WTC11 (cell line): ENCODE data around the gene TIMM13. TPM values are rescaled to one million over a fixed set of nuclear protein-coding genes. Genes with fewer than 3 reads are reported as not detected.
A peak's percentile ranks its signal among the peaks of the same experiment; 100 is the strongest.

Experiments used
- ATAC-seq: fragments of 200-7000 bp; cut with Tn5 transposase; 2 replicates; pipeline ENCODE4 v1.10.0; 2021; ENCODE audit warnings: mild to moderate bottlenecking, moderate library complexity
- CTCF ChIA-PET: fragments of 300-600 bp; sonication (Branson Sonifier 250); formaldehyde crosslinking; loops from one replicate; lab custom pipeline; 2021; ENCODE audit warnings: antibody characterized with exemption; lab: Charles Lee
- POLR2A ChIA-PET: fragments of 350-600 bp; sonication (Branson Sonifier 250); formaldehyde crosslinking; loops from one replicate; lab custom pipeline; 2021; ENCODE audit warnings: antibody characterized with exemption; lab: Charles Lee
- DNase-seq: peaks from one replicate; pipeline ENCODE4 v3.0.0; 2021; ENCODE audit warnings: low spot score
- H3K27ac Mint-ChIP-seq: 2 replicates; pipeline ENCODE4 v1.8.0; 2021; ENCODE audit warnings: mixed read lengths
- H3K27me3 Mint-ChIP-seq: 2 replicates; pipeline ENCODE4 v1.8.0; 2021; ENCODE audit warnings: low read depth, mild to moderate bottlenecking, moderate library complexity, mixed read lengths
- H3K36me3 Mint-ChIP-seq: 2 replicates; pipeline ENCODE4 v1.8.0; 2021; ENCODE audit warnings: mixed read lengths
- H3K4me1 Mint-ChIP-seq: 2 replicates; pipeline ENCODE4 v1.8.0; 2022; ENCODE audit warnings: mixed read lengths
- H3K4me3 Mint-ChIP-seq: 2 replicates; pipeline ENCODE4 v1.8.0; 2021; ENCODE audit warnings: mild to moderate bottlenecking, moderate library complexity, mixed read lengths
- H3K9me3 Mint-ChIP-seq: 2 replicates; pipeline ENCODE4 v1.8.0; 2021; ENCODE audit warnings: mixed read lengths
- E2F1 ChIP-seq: sonication (generic); formaldehyde crosslinking; IDR thresholded peaks from 2 replicates; pipeline ENCODE4 v1.8.0; 2022; ENCODE audit warnings: mild to moderate bottlenecking, missing genetic modification reagents
- ESRRA ChIP-seq: sonication (generic); formaldehyde crosslinking; IDR thresholded peaks from 2 replicates; pipeline ENCODE4 v1.8.1; 2022; ENCODE audit warnings: mild to moderate bottlenecking, missing genetic modification reagents, borderline replicate concordance
- ETV6 ChIP-seq: sonication (generic); formaldehyde crosslinking; IDR thresholded peaks from 2 replicates; pipeline ENCODE4 v1.8.1; 2022; ENCODE audit warnings: mild to moderate bottlenecking, missing genetic modification reagents
- JAZF1 ChIP-seq: fragments of 250-450 bp; sonication (Bioruptor Pico); IDR thresholded peaks from 2 replicates; pipeline ENCODE4 v1.9.0; 2021; ENCODE audit warnings: moderate library complexity, mild to moderate bottlenecking, inconsistent platforms
- SMAD4 ChIP-seq: sonication (generic); formaldehyde crosslinking; IDR thresholded peaks from 2 replicates; pipeline ENCODE4 v1.8.0; 2022; ENCODE audit warnings: mild to moderate bottlenecking, missing genetic modification reagents
- STAT6 ChIP-seq: sonication (generic); formaldehyde crosslinking; conservative IDR thresholded peaks from 2 replicates; pipeline ENCODE4 v1.8.1; 2023; ENCODE audit warnings: mild to moderate bottlenecking, low read depth, missing genetic modification reagents, moderate library complexity
- TEAD1 ChIP-seq: sonication (generic); formaldehyde crosslinking; IDR thresholded peaks from 2 replicates; pipeline ENCODE4 v1.8.0; 2022; ENCODE audit warnings: mild to moderate bottlenecking, missing genetic modification reagents
- TP53 ChIP-seq: sonication (generic); formaldehyde crosslinking; IDR thresholded peaks from 2 replicates; pipeline ENCODE4 v1.8.1; 2023; ENCODE audit warnings: mild to moderate bottlenecking, missing genetic modification reagents
- ZNF281 ChIP-seq: sonication (generic); formaldehyde crosslinking; IDR thresholded peaks from 2 replicates; pipeline ENCODE4 v1.8.0; 2023; ENCODE audit warnings: mild to moderate bottlenecking, missing genetic modification reagents
- ZNF532 ChIP-seq: fragments of 250-450 bp; sonication (Bioruptor Pico); IDR thresholded peaks from 2 replicates; pipeline ENCODE4 v1.9.0; 2021; ENCODE audit warnings: mild to moderate bottlenecking, borderline replicate concordance
- total RNA-seq: library from RNA; stranded (reverse); gene quantifications from 3 replicates; pipeline ENCODE4 v1.2.3, GENCODE V29; 2021

The TIMM13 gene
- total RNA-seq, 1 experiment from 2014 or later: 342 TPM

GRCh38 chr19:2454199-2454961 lies 27.0 kb upstream of the TIMM13 start:
- CTCF ChIA-PET: interaction anchor here (0.6 to 1.8 kb wide), 7 partner anchors 144 to 678 kb away, joined by 3 to 11 read pairs (median 3); no protein-coding TSS in a partner anchor
- Mint-ChIP-seq H3K9me3 (no peaks in the 10 kb centered on the region), H3K27ac (peak overlapping the region; percentile 75), H3K27me3 (no peaks in the 10 kb centered on the region), H3K4me1 (peaks cover 20% of the 10 kb centered on the region), H3K4me3 (peak overlapping the region; percentile 75), H3K36me3 (no peaks in the 10 kb centered on the region)
- no peak for TF ChIP-seq ZNF532
- TF ChIP-seq STAT6 (CRISPR knock-in tag): no peak
- no peak for TF ChIP-seq TP53
- no peak for TF ChIP-seq ETV6
- TF ChIP-seq JAZF1 (CRISPR knock-in tag): no peak
- TF ChIP-seq SMAD4 (CRISPR knock-in tag): no peak
- no peak for TF ChIP-seq E2F1
- no peak for TF ChIP-seq ZNF281 (CRISPR knock-in tag)
- TF ChIP-seq ESRRA (CRISPR knock-in tag): no peak
- DNase-seq (no peak), ATAC-seq (no peak)
- POLR2A ChIA-PET: interaction anchor here (1.8 to 2.0 kb wide), 2 partner anchors 8 to 22 kb away, joined by 5 to 9 read pairs; partner anchors contain the start of gene GADD45B

- ATAC-seq (no peak), DNase-seq (no peak)
- H3K27ac Mint-ChIP-seq: no peak overlapping the region
- no peaks in the 10 kb centered on the region for H3K27me3 Mint-ChIP-seq
- TF ChIP-seq TP53 (no peak), TEAD1 (CRISPR knock-in tag) (no peak)
- peaks cover 20% of the 10 kb centered on the region for H3K4me1 Mint-ChIP-seq
- H3K9me3 Mint-ChIP-seq: no peaks in the 10 kb centered on the region
- CTCF ChIA-PET: interaction anchor here (0.6 to 1.8 kb wide), 5 partner anchors 151 to 302 kb away, joined by 3 to 11 read pairs (median 3); no protein-coding TSS in a partner anchor
- peak overlapping the region; percentile 36 for H3K4me3 Mint-ChIP-seq
- POLR2A ChIA-PET: interaction anchor here (0.9 to 2.0 kb wide), 3 partner anchors 9 to 26 kb away, joined by 3 to 9 read pairs (median 5); partner anchors contain the start of gene GADD45B
- no peaks in the 10 kb centered on the region for H3K36me3 Mint-ChIP-seq
Observed at GRCh38 chr19:2453431-2454025, 26.1 kb upstream of the TIMM13 start.
